HEK293 (cell line): ENCODE results near the gene TRMT10C.

Experiments
- YY2 ChIP-seq: fragments of 450-650 bp; formaldehyde crosslinking; IDR thresholded peaks from 2 replicates; pipeline ENCODE4 v1.5.1; 2016; ENCODE audit warnings: missing biosample characterization, missing genetic modification characterization
- ZBTB7A ChIP-seq: fragments of 450-650 bp; formaldehyde crosslinking; IDR thresholded peaks from 2 replicates; pipeline ENCODE4 v1.5.1; 2016; ENCODE audit warnings: low read depth, missing biosample characterization, missing genetic modification characterization
- ZNF571 ChIP-seq: fragments of 450-650 bp; formaldehyde crosslinking; IDR thresholded peaks from 2 replicates; pipeline ENCODE4 v1.5.0; 2017; ENCODE audit warnings: missing biosample characterization, missing genetic modification characterization
- TF ChIP-seq, protein P1 (sequence below): fragments of 450-650 bp; formaldehyde crosslinking; IDR thresholded peaks from 2 replicates; pipeline ENCODE4 v1.5.1; 2016; ENCODE audit warnings: missing biosample characterization, missing genetic modification characterization
- TF ChIP-seq, protein P2 (sequence below): fragments of 450-650 bp; formaldehyde crosslinking; IDR thresholded peaks from 2 replicates; pipeline ENCODE4 v1.5.1; 2016; ENCODE audit warnings: missing biosample characterization, missing genetic modification characterization

DNA sequence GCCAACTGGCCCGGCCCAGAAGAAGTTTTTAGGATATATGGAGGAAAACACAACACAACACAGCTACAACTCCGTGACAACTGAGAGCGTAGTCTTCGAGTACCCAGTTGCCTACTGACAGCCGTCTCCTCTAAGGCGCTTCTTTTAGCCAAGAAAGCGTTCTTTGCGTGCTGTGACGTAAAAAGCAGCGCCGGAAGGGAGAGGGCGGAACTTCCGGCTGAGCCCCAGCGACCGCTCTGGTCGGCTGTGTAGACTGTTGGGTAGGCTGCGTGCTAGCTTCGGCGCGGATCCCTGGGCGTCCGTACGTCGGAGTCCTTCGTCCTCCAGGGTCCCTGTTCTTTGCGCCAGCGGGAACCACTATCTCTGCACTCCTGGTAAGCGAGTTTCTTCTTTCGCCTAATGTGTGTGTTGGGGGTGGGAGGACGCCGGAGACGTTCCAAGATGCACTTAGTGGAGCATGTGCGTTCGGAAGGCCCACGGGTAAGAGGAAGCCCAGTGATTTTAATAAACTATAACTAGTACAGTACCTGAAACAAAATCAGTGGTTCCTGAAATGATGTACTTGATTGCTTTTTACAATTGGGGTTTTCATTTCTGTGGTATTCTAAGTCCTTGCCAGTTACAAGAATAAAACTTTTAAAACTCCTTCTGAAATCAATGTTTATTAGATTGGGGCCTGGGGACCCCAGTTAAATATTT is at the start of gene TRMT10C:
- TF ChIP-seq ZNF571 (tag by site-specific recombination) = no peak
- TF ChIP-seq, protein P1, sequence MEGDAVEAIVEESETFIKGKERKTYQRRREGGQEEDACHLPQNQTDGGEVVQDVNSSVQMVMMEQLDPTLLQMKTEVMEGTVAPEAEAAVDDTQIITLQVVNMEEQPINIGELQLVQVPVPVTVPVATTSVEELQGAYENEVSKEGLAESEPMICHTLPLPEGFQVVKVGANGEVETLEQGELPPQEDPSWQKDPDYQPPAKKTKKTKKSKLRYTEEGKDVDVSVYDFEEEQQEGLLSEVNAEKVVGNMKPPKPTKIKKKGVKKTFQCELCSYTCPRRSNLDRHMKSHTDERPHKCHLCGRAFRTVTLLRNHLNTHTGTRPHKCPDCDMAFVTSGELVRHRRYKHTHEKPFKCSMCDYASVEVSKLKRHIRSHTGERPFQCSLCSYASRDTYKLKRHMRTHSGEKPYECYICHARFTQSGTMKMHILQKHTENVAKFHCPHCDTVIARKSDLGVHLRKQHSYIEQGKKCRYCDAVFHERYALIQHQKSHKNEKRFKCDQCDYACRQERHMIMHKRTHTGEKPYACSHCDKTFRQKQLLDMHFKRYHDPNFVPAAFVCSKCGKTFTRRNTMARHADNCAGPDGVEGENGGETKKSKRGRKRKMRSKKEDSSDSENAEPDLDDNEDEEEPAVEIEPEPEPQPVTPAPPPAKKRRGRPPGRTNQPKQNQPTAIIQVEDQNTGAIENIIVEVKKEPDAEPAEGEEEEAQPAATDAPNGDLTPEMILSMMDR = no peak
- TF ChIP-seq, protein P2, sequence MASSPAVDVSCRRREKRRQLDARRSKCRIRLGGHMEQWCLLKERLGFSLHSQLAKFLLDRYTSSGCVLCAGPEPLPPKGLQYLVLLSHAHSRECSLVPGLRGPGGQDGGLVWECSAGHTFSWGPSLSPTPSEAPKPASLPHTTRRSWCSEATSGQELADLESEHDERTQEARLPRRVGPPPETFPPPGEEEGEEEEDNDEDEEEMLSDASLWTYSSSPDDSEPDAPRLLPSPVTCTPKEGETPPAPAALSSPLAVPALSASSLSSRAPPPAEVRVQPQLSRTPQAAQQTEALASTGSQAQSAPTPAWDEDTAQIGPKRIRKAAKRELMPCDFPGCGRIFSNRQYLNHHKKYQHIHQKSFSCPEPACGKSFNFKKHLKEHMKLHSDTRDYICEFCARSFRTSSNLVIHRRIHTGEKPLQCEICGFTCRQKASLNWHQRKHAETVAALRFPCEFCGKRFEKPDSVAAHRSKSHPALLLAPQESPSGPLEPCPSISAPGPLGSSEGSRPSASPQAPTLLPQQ = no peak
- no peak for TF ChIP-seq ZBTB7A
- TF ChIP-seq YY2 (tag by site-specific recombination) = no peak
